Measurements from ENCODE around the gene PLAU. TPM values are rescaled to one million over a fixed set of nuclear protein-coding genes. Genes with fewer than 3 reads are reported as not detected.

Gene PLAU
- total RNA-seq, 1 experiment from 2014 or later: 1,582 TPM

DNA sequence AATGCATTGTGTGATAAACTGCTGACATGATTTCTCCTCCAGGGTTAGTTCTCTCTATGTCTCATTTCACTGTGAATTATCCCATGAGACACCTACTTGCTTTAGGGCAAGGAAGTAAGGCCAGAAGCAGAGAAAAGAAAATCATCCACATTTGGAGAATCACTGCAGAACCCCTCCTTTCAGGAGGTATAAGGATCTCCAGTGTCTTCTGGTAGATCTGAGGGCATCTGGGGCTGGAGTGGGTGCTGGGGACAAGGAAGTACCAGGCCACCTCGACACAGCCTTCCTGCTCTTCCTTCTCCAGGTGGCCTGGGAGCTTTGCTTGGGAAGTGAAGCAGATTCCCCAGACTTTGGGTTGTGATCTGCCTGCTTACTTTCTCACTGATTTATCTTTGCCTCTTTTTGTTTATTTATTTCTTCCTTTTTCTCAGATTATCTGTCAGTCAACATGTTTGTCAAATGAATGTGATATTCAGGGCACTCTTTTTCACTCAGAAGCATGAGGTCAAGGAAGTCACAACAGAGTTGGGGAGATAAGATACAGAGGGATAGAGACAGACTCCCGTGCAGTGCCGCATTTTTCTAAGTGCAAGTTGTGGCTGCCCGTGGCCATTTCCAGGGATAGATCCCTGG lies 24.2 kb upstream of the PLAU start:
- TF ChIP-seq, protein P1, sequence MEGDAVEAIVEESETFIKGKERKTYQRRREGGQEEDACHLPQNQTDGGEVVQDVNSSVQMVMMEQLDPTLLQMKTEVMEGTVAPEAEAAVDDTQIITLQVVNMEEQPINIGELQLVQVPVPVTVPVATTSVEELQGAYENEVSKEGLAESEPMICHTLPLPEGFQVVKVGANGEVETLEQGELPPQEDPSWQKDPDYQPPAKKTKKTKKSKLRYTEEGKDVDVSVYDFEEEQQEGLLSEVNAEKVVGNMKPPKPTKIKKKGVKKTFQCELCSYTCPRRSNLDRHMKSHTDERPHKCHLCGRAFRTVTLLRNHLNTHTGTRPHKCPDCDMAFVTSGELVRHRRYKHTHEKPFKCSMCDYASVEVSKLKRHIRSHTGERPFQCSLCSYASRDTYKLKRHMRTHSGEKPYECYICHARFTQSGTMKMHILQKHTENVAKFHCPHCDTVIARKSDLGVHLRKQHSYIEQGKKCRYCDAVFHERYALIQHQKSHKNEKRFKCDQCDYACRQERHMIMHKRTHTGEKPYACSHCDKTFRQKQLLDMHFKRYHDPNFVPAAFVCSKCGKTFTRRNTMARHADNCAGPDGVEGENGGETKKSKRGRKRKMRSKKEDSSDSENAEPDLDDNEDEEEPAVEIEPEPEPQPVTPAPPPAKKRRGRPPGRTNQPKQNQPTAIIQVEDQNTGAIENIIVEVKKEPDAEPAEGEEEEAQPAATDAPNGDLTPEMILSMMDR (conservative IDR thresholded peaks at IDR 0.05; ENCODE audit: low read depth, low read length): no peak
- TF ChIP-seq EZH2 (IDR thresholded peaks at IDR 0.05; ENCODE audit: low read length, unreplicated experiment): no peak
- no peak for TF ChIP-seq EZH2phosphoT487 (IDR thresholded peaks at IDR 0.05; ENCODE audit: borderline replicate concordance, low read length)
- Histone ChIP-seq H3K27me3 (ENCODE audit: low read length) (no peaks in the 10 kb centered on the region), H3K36me3 (ENCODE audit: low read depth, low read length) (no peaks in the 10 kb centered on the region), H3K9me3 (ENCODE audit: low read length) (no peaks in the 10 kb centered on the region), H3K79me2 (ENCODE audit: low read length) (no peaks in the 10 kb centered on the region), H3K27ac (ENCODE audit: low read length) (peak overlapping the region; percentile 82), H3K4me2 (ENCODE audit: low read length) (peak overlapping the region; percentile 76), H3K9ac (ENCODE audit: low read length) (peak overlapping the region; percentile 77), H3K4me1 (ENCODE audit: insufficient read depth, low read length) (peaks cover 60% of the 10 kb centered on the region), H3F3A (ENCODE audit: low read length, unreplicated experiment) (peaks cover 28% of the 10 kb centered on the region), H2AFZ (ENCODE audit: low read length) (peak overlapping the region; percentile 14), H3K9me2 (replicated peaks; ENCODE audit: low read length) (no peaks in the 10 kb centered on the region), H4K20me1 (ENCODE audit: low read length) (no peaks in the 10 kb centered on the region), H3K4me3 (ENCODE audit: low read length) (peak overlapping the region; percentile 48)
- ChIA-PET POLR2A (ENCODE audit: unreplicated experiment) (interaction anchor here (0.5 to 4.2 kb wide), 17 partner anchors 12 to 192 kb away, joined by 3 to 182 read pairs (median 5); partner anchors contain the start of genes PLAU and VCL), CTCF (interaction anchor here (0.5 to 4.4 kb wide), 42 partner anchors 7 to 800 kb away, joined by 3 to 317 read pairs (median 6); partner anchors contain the start of genes PLAU and VCL)
- DNase-seq: peak; percentile 79
- intact Hi-C loops (cut with micrococcal nuclease): loop anchor here (1.0 to 5.0 kb wide), 11 partner anchors 13 to 346 kb away; no protein-coding TSS in a partner anchor
- peak; percentile 3 for ATAC-seq
- no TSS peak for BruUV-seq (replicated peaks)

DNA sequence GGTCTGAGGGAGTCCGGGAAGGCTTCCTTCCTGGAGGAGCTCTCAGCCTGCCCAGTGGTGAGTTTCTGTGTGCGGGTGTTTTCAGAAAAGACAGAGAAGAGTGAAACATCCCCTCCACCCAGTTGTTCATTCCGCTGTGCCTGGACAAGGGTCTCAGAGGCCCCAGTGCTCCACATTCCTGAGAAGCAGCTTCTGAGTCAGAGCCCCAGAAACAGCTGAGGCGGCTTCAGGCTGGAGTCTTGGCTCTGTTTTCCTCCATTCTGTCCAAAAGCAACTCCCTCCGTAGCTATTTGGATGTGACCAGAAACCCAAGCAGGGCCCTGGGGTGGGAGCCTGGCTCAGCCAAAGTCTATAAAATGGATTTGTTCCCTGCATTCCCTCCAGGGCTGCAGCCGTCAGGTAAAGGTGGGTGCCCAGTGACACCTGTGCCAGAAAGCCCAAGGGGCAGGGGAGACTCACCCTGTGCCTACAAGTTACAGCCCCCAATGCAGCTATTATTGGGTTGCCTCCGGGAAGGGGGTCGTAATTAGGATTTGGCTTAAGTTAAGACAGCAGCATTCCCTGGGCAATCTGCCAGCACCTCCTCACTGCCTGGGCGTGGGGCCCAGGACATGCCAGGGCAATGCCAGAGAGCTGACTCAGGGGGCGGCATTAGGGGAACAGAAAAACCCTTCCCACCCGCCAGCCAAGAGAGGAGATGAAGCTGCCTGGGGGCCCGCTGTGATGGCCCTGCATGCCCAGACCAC lies 23.5 kb upstream of the PLAU start:
- H3K79me2 ChIP-seq (ENCODE audit: low read length): no peaks in the 10 kb centered on the region
- CTCF ChIA-PET: interaction anchor here (0.5 to 4.4 kb wide), 27 partner anchors 8 to 800 kb away, joined by 3 to 317 read pairs (median 9); partner anchors contain the start of gene VCL

More for the DNA sequence above, 23.5 kb upstream of the PLAU start:
- Histone ChIP-seq H3K27ac (ENCODE audit: low read length) (peak overlapping the region; percentile 82), H3K9ac (ENCODE audit: low read length) (peak overlapping the region; percentile 77), H3F3A (ENCODE audit: low read length, unreplicated experiment) (peaks cover 28% of the 10 kb centered on the region), H3K27me3 (ENCODE audit: low read length) (no peaks in the 10 kb centered on the region), H2AFZ (ENCODE audit: low read length) (peak overlapping the region; percentile 14), H3K4me3 (ENCODE audit: low read length) (peak overlapping the region; percentile 48), H3K9me2 (replicated peaks; ENCODE audit: low read length) (no peaks in the 10 kb centered on the region), H3K36me3 (ENCODE audit: low read depth, low read length) (no peaks in the 10 kb centered on the region), H3K9me3 (ENCODE audit: low read length) (no peaks in the 10 kb centered on the region), H3K4me2 (ENCODE audit: low read length) (peak overlapping the region; percentile 76), H3K4me1 (ENCODE audit: insufficient read depth, low read length) (peaks cover 67% of the 10 kb centered on the region), H4K20me1 (ENCODE audit: low read length) (no peaks in the 10 kb centered on the region)
- DNase-seq (peak; percentile 100), ATAC-seq (peak; percentile 63)
- POLR2A ChIA-PET (ENCODE audit: unreplicated experiment): interaction anchor here (0.5 to 4.2 kb wide), 22 partner anchors 12 to 392 kb away, joined by 3 to 182 read pairs (median 5); partner anchors contain the start of genes PLAU, PPP3CB, VCL and ZSWIM8
- intact Hi-C loops (cut with micrococcal nuclease): loop anchor here (1.0 to 5.0 kb wide), 6 partner anchors 12 to 345 kb away; no protein-coding TSS in a partner anchor
- no peak for TF ChIP-seq EZH2 (IDR thresholded peaks at IDR 0.05; ENCODE audit: low read length, unreplicated experiment)
- no peak for TF ChIP-seq EZH2phosphoT487 (IDR thresholded peaks at IDR 0.05; ENCODE audit: borderline replicate concordance, low read length)
- TF ChIP-seq, protein P1 (conservative IDR thresholded peaks at IDR 0.05; ENCODE audit: low read depth, low read length): no peak
- BruUV-seq (replicated peaks): TSS peak; percentile 64
